ENCODE data around the gene ANKRD12.

The ANKRD12 gene

GRCh38 chr18:9126337-9126736 lies 10.2 kb upstream of the ANKRD12 start:
- no peaks in the 10 kb centered on the region for H3K9me2 ChIP-seq (replicated peaks; ENCODE audit: control insufficient read depth, low read length)
- H3K4me2 ChIP-seq (ENCODE audit: low read length) = no peak overlapping the region
- H3K9me3 ChIP-seq (ENCODE audit: control insufficient read depth, insufficient read depth, low read length) = no peaks in the 10 kb centered on the region
- H4K20me1 ChIP-seq (ENCODE audit: control insufficient read depth, insufficient read depth, low read depth, low read length) = no peaks in the 10 kb centered on the region
- TF ChIP-seq EZH2phosphoT487 (IDR thresholded peaks at IDR 0.05; ENCODE audit: borderline replicate concordance, low read length) = no peak
- TF ChIP-seq CTCF (IDR thresholded peaks at IDR 0.05; ENCODE audit: low read depth, low read length, poor library complexity, severe bottlenecking) = no peak
- no peak overlapping the region for H3K27ac ChIP-seq (ENCODE audit: low read depth, low read length)
- no peaks in the 10 kb centered on the region for H3K4me1 ChIP-seq (ENCODE audit: control insufficient read depth, low read length)
- peaks cover 28% of the 10 kb centered on the region for H3K79me2 ChIP-seq (ENCODE audit: control insufficient read depth, low read length)
- peaks cover 8% of the 10 kb centered on the region for H3F3A ChIP-seq (ENCODE audit: control insufficient read depth, insufficient read depth)
- H3K36me3 ChIP-seq (ENCODE audit: control insufficient read depth, low read length) = peaks cover 87% of the 10 kb centered on the region
- no peak overlapping the region for H3K4me3 ChIP-seq (ENCODE audit: low read length)
- H3K27me3 ChIP-seq (ENCODE audit: control insufficient read depth, low read length) = no peaks in the 10 kb centered on the region

DNA sequence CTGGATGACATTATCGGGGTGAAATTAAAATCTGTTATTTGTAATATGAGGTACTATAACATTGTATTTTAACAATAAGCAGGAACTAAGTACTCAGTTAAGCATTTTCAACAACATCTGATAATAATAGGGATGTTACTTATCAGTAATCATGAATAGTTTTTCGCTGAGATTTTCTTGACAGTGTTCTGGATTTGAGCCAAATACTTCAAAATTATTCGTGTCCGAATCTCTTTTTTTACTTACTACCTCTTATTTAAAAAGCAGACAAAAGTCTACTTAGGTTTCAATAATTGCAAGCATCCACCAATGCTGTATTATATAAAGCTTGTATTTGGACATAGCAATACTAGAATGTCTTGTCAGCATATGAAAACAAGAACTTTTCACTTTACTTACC lies 6.4 kb upstream of the ANKRD12 start:
- Histone ChIP-seq H3K79me2 (ENCODE audit: control insufficient read depth, low read length) (peaks cover 24% of the 10 kb centered on the region), H3F3A (ENCODE audit: control insufficient read depth, insufficient read depth) (peaks cover 37% of the 10 kb centered on the region)

GRCh38 chr18:9130806-9131205 lies 5.8 kb upstream of the ANKRD12 start:
- peaks cover 21% of the 10 kb centered on the region for H3K79me2 ChIP-seq (ENCODE audit: control insufficient read depth, low read length)
- H3K27ac ChIP-seq (ENCODE audit: low read depth, low read length) = no peak overlapping the region
- no peaks in the 10 kb centered on the region for H4K20me1 ChIP-seq (ENCODE audit: control insufficient read depth, insufficient read depth, low read depth, low read length)
- no peak overlapping the region for H3K4me2 ChIP-seq (ENCODE audit: low read length)
- H3K9me3 ChIP-seq (ENCODE audit: control insufficient read depth, insufficient read depth, low read length) = no peaks in the 10 kb centered on the region
- TF ChIP-seq CTCF (IDR thresholded peaks at IDR 0.05; ENCODE audit: low read depth, low read length, poor library complexity, severe bottlenecking) (no peak), EZH2phosphoT487 (IDR thresholded peaks at IDR 0.05; ENCODE audit: borderline replicate concordance, low read length) (no peak)
- H3K9me2 ChIP-seq (replicated peaks; ENCODE audit: control insufficient read depth, low read length) = no peaks in the 10 kb centered on the region
- H3K27me3 ChIP-seq (ENCODE audit: control insufficient read depth, low read length) = no peaks in the 10 kb centered on the region
- H3F3A ChIP-seq (ENCODE audit: control insufficient read depth, insufficient read depth) = peaks cover 44% of the 10 kb centered on the region
- H3K36me3 ChIP-seq (ENCODE audit: control insufficient read depth, low read length) = peaks cover 98% of the 10 kb centered on the region
- H3K4me1 ChIP-seq (ENCODE audit: control insufficient read depth, low read length) = peaks cover 21% of the 10 kb centered on the region
- no peak overlapping the region for H3K4me3 ChIP-seq (ENCODE audit: low read length)

More for the DNA sequence above, 6.4 kb upstream of the ANKRD12 start:
- Histone ChIP-seq H3K36me3 (ENCODE audit: control insufficient read depth, low read length) (peaks cover 98% of the 10 kb centered on the region), H3K4me2 (ENCODE audit: low read length) (no peak overlapping the region), H4K20me1 (ENCODE audit: control insufficient read depth, insufficient read depth, low read depth, low read length) (no peaks in the 10 kb centered on the region), H3K4me3 (ENCODE audit: low read length) (no peak overlapping the region), H3K4me1 (ENCODE audit: control insufficient read depth, low read length) (peaks cover 15% of the 10 kb centered on the region), H3K27me3 (ENCODE audit: control insufficient read depth, low read length) (no peaks in the 10 kb centered on the region), H3K9me3 (ENCODE audit: control insufficient read depth, insufficient read depth, low read length) (no peaks in the 10 kb centered on the region), H3K27ac (ENCODE audit: low read depth, low read length) (no peak overlapping the region), H3K9me2 (replicated peaks; ENCODE audit: control insufficient read depth, low read length) (no peaks in the 10 kb centered on the region)
- TF ChIP-seq CTCF (IDR thresholded peaks at IDR 0.05; ENCODE audit: low read depth, low read length, poor library complexity, severe bottlenecking) = no peak
- no peak for TF ChIP-seq EZH2phosphoT487 (IDR thresholded peaks at IDR 0.05; ENCODE audit: borderline replicate concordance, low read length)

Data from DOHH2 (cell line).